ENCODE results near the gene SKAP1.

DNA sequence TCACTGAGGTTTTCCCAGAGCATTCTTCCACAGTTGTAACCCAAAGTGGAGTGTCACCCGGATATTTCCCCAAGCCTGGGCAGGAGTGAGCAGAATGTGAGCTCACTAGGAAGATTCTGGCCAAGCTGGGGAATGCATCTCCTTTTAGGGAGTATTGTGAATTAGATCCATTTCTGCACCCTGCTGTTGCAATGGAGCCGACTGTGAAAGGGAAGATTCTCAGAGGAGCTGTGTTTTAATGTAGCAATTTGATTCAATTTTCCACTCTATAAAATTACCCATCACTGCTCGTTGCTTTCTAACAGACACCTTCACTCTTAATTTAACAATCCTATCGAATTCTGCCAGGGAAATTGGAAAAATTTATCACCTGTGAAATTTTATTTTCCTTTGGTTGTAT lies 251.7 kb downstream of the SKAP1 start:
- TF ChIP-seq, protein P1, sequence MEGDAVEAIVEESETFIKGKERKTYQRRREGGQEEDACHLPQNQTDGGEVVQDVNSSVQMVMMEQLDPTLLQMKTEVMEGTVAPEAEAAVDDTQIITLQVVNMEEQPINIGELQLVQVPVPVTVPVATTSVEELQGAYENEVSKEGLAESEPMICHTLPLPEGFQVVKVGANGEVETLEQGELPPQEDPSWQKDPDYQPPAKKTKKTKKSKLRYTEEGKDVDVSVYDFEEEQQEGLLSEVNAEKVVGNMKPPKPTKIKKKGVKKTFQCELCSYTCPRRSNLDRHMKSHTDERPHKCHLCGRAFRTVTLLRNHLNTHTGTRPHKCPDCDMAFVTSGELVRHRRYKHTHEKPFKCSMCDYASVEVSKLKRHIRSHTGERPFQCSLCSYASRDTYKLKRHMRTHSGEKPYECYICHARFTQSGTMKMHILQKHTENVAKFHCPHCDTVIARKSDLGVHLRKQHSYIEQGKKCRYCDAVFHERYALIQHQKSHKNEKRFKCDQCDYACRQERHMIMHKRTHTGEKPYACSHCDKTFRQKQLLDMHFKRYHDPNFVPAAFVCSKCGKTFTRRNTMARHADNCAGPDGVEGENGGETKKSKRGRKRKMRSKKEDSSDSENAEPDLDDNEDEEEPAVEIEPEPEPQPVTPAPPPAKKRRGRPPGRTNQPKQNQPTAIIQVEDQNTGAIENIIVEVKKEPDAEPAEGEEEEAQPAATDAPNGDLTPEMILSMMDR (IDR thresholded peaks at IDR 0.05): no peak
- no peak for TF ChIP-seq POLR2A (IDR thresholded peaks at IDR 0.05)
